Neutrophil (primary cell): Measurements from ENCODE around the gene TMEM42.

ENCODE experiments used
- H3K27ac ChIP-seq: fragments of 200-600 bp; sonication (generic); 2 replicates; pipeline ENCODE4 v1.5.1; 2016; ENCODE audit warnings: mild to moderate bottlenecking, moderate library complexity
- H3K27me3 ChIP-seq: fragments of 200-600 bp; sonication (generic); 2 replicates; pipeline ENCODE4 v1.6.0; 2016; ENCODE audit warnings: mild to moderate bottlenecking
- H3K36me3 ChIP-seq: fragments of 200-600 bp; sonication (generic); 2 replicates; pipeline ENCODE4 v1.5.1; 2017
- H3K4me1 ChIP-seq, 2 experiments: fragments of 200-600 bp in 1 of 2; sonication (generic) in 1 of 2; 1 replicate in 1 of 2; 2 replicates in 1 of 2; pipeline versions ENCODE4 v1.5.1 to v1.6.1; 2013 to 2016; ENCODE audit warnings: low read depth in 1 of 2, low read length in 1 of 2, mild to moderate bottlenecking in 1 of 2, moderate library complexity in 1 of 2; ENCODE audit not compliant: control insufficient read depth in 1 of 2, insufficient read depth in 1 of 2
- H3K4me3 ChIP-seq, 2 experiments: fragments of 200-600 bp in 1 of 2; sonication (generic) in 1 of 2; 1 replicate in 1 of 2; 2 replicates in 1 of 2; pipeline ENCODE4 v1.5.1; 2013 to 2016; ENCODE audit warnings: low read depth in 1 of 2, low read length in 1 of 2, mild to moderate bottlenecking in 1 of 2, moderate library complexity in 1 of 2
- H3K9me3 ChIP-seq: fragments of 200-600 bp; sonication (generic); 2 replicates; pipeline ENCODE4 v1.5.1; 2016
- TF ChIP-seq, protein P1 (sequence below): fragments of 200-600 bp; sonication (generic); IDR thresholded peaks from 2 replicates; pipeline ENCODE4 v1.5.1; 2016; ENCODE audit warnings: antibody characterized with exemption

Gene TMEM42

DNA sequence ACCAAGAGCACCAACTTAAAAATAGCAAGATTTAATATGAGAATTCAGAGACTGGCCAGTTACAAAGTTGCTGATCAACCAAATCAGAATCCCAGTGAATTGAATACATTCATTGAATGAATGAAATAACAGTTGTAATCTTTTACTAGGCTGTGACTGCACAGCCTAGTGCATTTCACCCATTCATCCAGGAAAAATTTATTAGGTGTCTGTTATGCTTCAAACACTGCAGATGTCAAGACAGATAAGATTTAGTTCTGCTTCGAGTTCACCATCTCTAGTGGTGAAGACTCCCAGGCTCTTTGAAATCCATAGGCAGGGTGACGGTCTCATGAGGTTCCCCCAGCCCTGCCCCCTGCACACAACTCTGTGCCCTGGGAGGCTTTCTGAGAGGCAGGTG is 41.6 kb downstream of the TMEM42 start:
- H3K36me3 ChIP-seq = no peaks in the 10 kb centered on the region
- H3K27me3 ChIP-seq = peaks cover 9% of the 10 kb centered on the region
- no peaks in the 10 kb centered on the region for H3K4me1 ChIP-seq
- no peak overlapping the region for H3K27ac ChIP-seq
- H3K9me3 ChIP-seq = no peaks in the 10 kb centered on the region
- TF ChIP-seq, protein P1, sequence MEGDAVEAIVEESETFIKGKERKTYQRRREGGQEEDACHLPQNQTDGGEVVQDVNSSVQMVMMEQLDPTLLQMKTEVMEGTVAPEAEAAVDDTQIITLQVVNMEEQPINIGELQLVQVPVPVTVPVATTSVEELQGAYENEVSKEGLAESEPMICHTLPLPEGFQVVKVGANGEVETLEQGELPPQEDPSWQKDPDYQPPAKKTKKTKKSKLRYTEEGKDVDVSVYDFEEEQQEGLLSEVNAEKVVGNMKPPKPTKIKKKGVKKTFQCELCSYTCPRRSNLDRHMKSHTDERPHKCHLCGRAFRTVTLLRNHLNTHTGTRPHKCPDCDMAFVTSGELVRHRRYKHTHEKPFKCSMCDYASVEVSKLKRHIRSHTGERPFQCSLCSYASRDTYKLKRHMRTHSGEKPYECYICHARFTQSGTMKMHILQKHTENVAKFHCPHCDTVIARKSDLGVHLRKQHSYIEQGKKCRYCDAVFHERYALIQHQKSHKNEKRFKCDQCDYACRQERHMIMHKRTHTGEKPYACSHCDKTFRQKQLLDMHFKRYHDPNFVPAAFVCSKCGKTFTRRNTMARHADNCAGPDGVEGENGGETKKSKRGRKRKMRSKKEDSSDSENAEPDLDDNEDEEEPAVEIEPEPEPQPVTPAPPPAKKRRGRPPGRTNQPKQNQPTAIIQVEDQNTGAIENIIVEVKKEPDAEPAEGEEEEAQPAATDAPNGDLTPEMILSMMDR = no peak
- H3K4me3 ChIP-seq = no peak overlapping the region

DNA sequence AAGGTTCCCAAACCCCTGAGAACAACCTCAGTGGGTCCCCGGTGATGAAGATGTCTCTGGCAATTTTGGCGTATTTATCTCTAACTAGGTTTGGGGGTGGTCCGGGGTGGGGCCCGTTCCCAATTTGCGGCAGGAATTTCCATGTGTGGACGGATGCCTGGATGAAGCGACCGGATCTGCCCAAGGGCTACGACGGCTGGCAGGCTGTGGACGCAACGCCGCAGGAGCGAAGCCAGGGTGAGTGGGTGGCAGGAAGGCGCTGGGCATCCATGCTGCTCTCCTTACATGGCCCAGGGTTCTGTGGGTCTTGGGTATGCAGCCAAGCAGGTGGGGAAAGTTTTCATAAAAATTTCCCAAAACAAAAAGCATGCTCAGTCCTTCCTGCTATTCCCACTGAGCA is 42.0 kb downstream of the TMEM42 start:
- no peaks in the 10 kb centered on the region for H3K9me3 ChIP-seq
- no peaks in the 10 kb centered on the region for H3K36me3 ChIP-seq
- no peak overlapping the region for H3K4me3 ChIP-seq
- H3K27ac ChIP-seq = no peak overlapping the region
- TF ChIP-seq, protein P1 = no peak
- H3K27me3 ChIP-seq = peaks cover 12% of the 10 kb centered on the region
- H3K4me1 ChIP-seq = no peaks in the 10 kb centered on the region

DNA sequence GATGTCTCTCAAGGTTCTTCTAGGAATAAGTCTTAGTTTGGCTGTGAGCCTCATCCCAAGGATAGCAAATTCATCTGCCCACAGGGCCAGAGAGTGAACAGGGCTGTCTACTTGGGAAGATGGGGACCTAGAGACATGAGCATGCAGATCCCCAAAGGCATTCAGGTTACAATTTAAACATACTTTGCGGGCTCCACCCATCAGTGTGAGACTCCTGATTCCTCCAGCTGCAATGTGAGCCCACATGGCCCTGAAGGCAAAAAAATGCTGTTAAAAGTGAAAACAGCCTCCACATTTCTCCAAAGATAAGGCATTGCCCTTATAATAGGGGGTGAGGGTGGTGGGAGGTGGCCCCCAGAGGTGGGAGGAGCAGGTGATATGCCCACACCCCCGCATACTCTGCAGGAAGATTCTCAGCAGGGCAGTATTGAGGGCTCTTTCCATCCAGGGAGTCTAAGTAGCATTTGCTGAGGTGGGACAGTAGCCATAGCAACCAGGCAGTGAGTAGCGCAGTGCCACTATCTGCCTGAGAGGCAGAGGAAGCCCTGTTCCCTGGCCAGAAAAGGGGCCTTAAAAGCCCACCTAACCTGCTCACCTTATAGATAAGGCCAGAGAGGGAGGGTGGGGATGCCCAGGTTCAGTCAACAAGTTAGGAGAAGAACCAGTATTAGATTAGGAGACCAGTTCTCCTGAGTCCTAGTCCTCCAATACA is 43.9 kb downstream of the TMEM42 start:
- peaks cover 30% of the 10 kb centered on the region for H3K27me3 ChIP-seq
- no peak overlapping the region for H3K4me3 ChIP-seq
- TF ChIP-seq, protein P1 = no peak
- H3K27ac ChIP-seq = no peak overlapping the region
- H3K9me3 ChIP-seq = no peaks in the 10 kb centered on the region
- no peaks in the 10 kb centered on the region for H3K4me1 ChIP-seq
- H3K36me3 ChIP-seq = no peaks in the 10 kb centered on the region

DNA sequence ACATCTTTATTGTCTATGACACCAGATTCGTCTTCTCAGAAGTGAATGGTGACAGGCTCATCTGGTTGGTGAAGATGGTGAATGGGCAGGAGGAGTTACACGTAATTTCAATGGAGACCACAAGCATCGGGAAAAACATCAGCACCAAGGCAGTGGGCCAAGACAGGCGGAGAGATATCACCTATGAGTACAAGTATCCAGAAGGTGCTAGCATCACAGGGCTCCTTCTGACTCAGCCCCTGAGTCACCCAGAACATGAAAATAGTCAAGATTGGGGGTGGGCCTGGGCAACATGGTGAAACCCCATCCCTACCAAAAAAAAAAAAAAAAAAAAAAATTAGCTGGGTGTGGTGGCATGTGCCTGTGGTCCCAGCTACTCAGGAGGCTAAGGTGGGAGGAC is 45.3 kb downstream of the TMEM42 start:
- H3K4me3 ChIP-seq = no peak overlapping the region
- no peaks in the 10 kb centered on the region for H3K9me3 ChIP-seq
- peaks cover 37% of the 10 kb centered on the region for H3K27me3 ChIP-seq
- no peaks in the 10 kb centered on the region for H3K4me1 ChIP-seq
- no peak overlapping the region for H3K27ac ChIP-seq
- no peaks in the 10 kb centered on the region for H3K36me3 ChIP-seq
- TF ChIP-seq, protein P1 = no peak

DNA sequence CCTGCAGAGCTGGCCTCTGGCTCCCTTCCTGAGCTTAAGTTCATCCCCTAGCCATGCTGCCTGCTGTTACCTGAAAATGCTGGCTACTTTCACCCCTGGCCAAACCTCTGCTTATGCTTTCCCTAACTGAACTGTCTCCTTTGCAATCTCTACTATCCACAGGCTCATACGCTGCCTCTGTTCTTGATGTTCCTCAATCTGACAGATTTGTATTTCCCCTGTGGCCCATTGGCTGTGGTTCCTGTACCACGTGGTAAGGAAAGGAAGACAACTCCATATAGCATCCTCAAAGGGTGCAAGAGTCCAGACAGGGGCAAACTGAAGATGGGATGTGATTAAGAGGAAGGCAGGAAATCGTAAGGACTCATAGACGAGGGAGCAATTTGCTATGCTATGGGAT is 45.9 kb downstream of the TMEM42 start:
- H3K4me3 ChIP-seq = no peak overlapping the region
- peaks cover 37% of the 10 kb centered on the region for H3K27me3 ChIP-seq
- H3K4me1 ChIP-seq = no peaks in the 10 kb centered on the region
- TF ChIP-seq, protein P1 = no peak
- H3K36me3 ChIP-seq = no peaks in the 10 kb centered on the region
- H3K27ac ChIP-seq = no peak overlapping the region
- no peaks in the 10 kb centered on the region for H3K9me3 ChIP-seq
